ENCODE measurements around the gene PDE11A. TPM values are rescaled to one million over a fixed set of nuclear protein-coding genes. Genes with fewer than 3 reads are reported as not detected.

The PDE11A gene
- total RNA-seq, 2 experiments from 2014 or later, result not detected

DNA sequence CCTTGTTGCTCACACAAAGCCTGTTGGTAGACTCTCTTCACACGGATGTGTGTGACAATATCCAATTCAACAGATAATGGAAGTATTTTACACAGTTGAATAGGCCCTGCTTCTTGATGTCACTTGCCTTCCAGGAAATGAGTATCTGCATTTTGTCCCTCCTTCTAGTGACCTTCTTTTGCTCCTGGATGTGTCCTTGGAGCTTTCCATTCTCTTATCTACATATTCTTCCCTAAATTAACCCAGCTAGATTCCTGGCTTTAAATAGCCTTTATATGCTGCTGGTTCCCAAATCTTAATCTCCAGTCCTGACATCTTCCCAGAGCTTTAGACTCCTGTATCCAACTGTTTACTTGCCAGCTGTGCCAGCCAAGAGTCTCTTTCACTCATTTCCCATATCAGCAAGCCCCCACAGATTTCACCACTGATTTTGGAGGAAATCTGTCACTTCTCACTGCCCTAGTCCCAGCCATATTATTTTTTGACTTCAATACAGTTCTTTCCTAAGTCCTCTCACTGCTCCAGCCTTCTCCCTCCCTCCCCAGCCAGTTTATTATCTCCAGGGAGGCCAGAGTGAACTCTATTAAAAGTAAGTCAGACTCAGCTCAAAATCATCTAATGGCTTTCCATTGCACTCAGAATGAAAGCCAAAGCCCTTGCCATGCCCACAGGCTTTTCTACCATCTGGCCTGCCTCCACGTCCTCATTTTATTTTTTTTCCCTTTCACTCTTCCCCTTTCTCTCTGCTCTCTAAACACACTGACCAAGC, 170.0 kb downstream of the PDE11A start:
- peaks cover 2% of the 10 kb centered on the region for H3K27me3 Mint-ChIP-seq
- no peaks in the 10 kb centered on the region for H3K36me3 Mint-ChIP-seq
- no peak overlapping the region for H3K27ac Mint-ChIP-seq
- intact Hi-C loops (cut with micrococcal nuclease), result loop anchor here (10.0 kb wide), 1 partner anchor 118 kb away; no protein-coding TSS in a partner anchor
- no peak overlapping the region for H3K4me3 Mint-ChIP-seq
- ChIA-PET POLR2A (no interaction called here), CTCF (no interaction called here)
- H3K4me1 Mint-ChIP-seq (ENCODE audit: low read depth), result no peaks in the 10 kb centered on the region
- H3K9me3 Mint-ChIP-seq, result no peaks in the 10 kb centered on the region
- no peak for DNase-seq

DNA sequence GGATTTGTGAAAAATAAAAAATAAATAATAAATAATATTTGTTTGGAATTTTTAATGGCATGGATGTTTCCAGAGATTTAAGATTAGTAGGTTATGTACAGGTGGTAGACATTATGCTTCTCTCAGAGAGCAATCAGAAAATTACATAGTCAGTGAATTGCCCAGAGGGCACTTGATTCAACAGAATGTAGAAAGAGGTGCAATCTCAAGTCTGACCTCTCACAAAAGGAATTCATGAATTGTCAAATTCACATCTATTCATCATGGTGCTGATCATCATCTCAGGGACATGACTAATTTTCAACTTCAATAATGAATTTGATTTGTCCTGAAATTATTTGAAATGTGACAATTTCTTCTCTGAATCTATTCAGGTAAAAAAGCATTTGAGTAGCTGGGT, 172.5 kb downstream of the PDE11A start:
- Mint-ChIP-seq H3K27me3 (peaks cover 2% of the 10 kb centered on the region), H3K9me3 (no peaks in the 10 kb centered on the region), H3K27ac (no peak overlapping the region), H3K4me3 (no peak overlapping the region), H3K36me3 (no peaks in the 10 kb centered on the region), H3K4me1 (ENCODE audit: low read depth) (no peaks in the 10 kb centered on the region)
- intact Hi-C loops (cut with micrococcal nuclease), result loop anchor here (10.0 kb wide), 1 partner anchor 115 kb away; no protein-coding TSS in a partner anchor
- POLR2A ChIA-PET, result no interaction called here
- CTCF ChIA-PET, result no interaction called here
- DNase-seq, result no peak

- ChIA-PET CTCF (interaction anchor here (1.4 to 2.1 kb wide), 2 partner anchors 9 to 11 kb away, joined by 4 to 8 read pairs; no protein-coding TSS in a partner anchor), POLR2A (interaction anchor here (0.6 kb wide), 1 partner anchor 847 kb away, joined by 3 read pairs; no protein-coding TSS in a partner anchor)
- Mint-ChIP-seq H3K4me3 (no peak overlapping the region), H3K36me3 (no peaks in the 10 kb centered on the region), H3K27me3 (peaks cover 6% of the 10 kb centered on the region), H3K27ac (no peak overlapping the region), H3K9me3 (no peaks in the 10 kb centered on the region), H3K4me1 (ENCODE audit: low read depth) (no peaks in the 10 kb centered on the region)
- intact Hi-C loops (cut with micrococcal nuclease), result no loop called here
- no peak for DNase-seq
These were observed 175.3 kb downstream of the PDE11A start for GRCh38 chr2:177897278-177897677.

DNA sequence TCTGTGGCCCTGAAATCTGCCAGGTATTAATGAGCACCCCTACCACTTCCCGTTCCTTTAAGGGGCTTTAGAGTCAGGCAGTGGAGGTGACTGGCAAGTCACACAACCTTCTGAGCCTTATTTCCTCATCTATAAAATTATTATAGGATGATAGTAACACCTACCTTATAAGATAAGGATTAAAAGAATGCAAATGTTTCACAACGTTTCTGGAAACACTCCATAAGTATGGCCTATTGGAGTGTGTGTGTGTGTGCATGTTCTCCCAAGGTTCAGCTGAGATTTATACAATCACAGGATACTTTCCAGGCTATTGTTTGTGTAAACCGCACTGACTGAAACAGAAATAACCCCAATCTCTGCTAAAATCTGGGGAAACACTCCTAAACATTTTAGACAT, 176.0 kb downstream of the PDE11A start:
- no peak for DNase-seq
- CTCF ChIA-PET, result no interaction called here
- POLR2A ChIA-PET, result no interaction called here
- no peak overlapping the region for H3K27ac Mint-ChIP-seq
- intact Hi-C loops (cut with micrococcal nuclease), result no loop called here
- no peaks in the 10 kb centered on the region for H3K9me3 Mint-ChIP-seq
- no peaks in the 10 kb centered on the region for H3K4me1 Mint-ChIP-seq (ENCODE audit: low read depth)
- H3K36me3 Mint-ChIP-seq, result no peaks in the 10 kb centered on the region
- no peak overlapping the region for H3K4me3 Mint-ChIP-seq
- peaks cover 6% of the 10 kb centered on the region for H3K27me3 Mint-ChIP-seq

DNA sequence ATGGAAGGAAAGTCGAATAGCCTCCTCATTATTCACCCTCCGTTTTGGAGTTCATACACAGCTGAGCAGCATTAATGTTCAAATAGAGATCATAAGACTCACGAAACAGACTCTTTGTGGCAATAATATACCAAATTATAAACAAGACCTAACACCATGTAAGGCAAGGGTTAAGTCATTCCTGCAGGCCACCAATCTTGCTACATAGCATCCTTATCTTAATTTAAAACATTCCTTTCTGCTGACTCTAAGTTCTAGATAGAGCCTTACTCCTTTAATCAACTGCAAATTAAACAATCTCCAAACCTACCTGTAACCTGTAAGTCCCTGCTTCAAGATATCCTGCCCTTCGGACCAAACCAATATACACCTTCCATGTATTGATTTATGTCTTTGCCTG, 178.0 kb downstream of the PDE11A start:
- H3K27me3 Mint-ChIP-seq, result peaks cover 6% of the 10 kb centered on the region
- H3K36me3 Mint-ChIP-seq, result no peaks in the 10 kb centered on the region
- intact Hi-C loops (cut with micrococcal nuclease), result no loop called here
- no peaks in the 10 kb centered on the region for H3K9me3 Mint-ChIP-seq
- ChIA-PET CTCF (no interaction called here), POLR2A (no interaction called here)
- H3K27ac Mint-ChIP-seq, result no peak overlapping the region
- no peaks in the 10 kb centered on the region for H3K4me1 Mint-ChIP-seq (ENCODE audit: low read depth)
- DNase-seq, result no peak
- no peak overlapping the region for H3K4me3 Mint-ChIP-seq

- no peaks in the 10 kb centered on the region for H3K4me1 Mint-ChIP-seq (ENCODE audit: low read depth)
- DNase-seq, result no peak
- H3K27ac Mint-ChIP-seq, result no peak overlapping the region
- ChIA-PET POLR2A (no interaction called here), CTCF (no interaction called here)
- H3K4me3 Mint-ChIP-seq, result no peak overlapping the region
- intact Hi-C loops (cut with micrococcal nuclease), result no loop called here
- H3K9me3 Mint-ChIP-seq, result no peaks in the 10 kb centered on the region
- no peaks in the 10 kb centered on the region for H3K36me3 Mint-ChIP-seq
- H3K27me3 Mint-ChIP-seq, result peaks cover 6% of the 10 kb centered on the region
These were observed 178.7 kb downstream of the PDE11A start for GRCh38 chr2:177893880-177894279.

DNA sequence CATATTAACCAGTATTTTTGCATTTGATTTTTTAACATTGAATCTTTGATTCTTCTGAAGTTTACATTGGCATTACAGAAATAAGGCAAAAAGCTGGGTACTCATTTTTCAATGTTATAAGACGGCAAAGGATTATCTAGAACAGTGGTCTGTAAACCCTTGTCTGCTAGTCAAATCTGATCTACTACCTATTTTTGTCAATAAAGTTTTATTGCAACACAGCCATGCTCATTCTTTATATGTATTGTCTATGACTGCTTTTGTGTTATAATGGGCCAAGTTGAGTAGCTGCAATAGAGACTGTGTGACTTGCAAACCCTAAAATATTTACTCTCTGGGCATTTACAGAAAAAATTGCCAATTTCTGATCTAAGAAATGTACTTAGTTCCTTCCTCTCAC, 181.0 kb downstream of the PDE11A start:
- Mint-ChIP-seq H3K4me1 (ENCODE audit: low read depth) (no peaks in the 10 kb centered on the region), H3K36me3 (no peaks in the 10 kb centered on the region), H3K27ac (no peak overlapping the region), H3K27me3 (peaks cover 6% of the 10 kb centered on the region), H3K9me3 (no peaks in the 10 kb centered on the region), H3K4me3 (no peak overlapping the region)
- ChIA-PET POLR2A (no interaction called here), CTCF (no interaction called here)
- intact Hi-C loops (cut with micrococcal nuclease), result no loop called here
- no peak for DNase-seq

GRCh38 chr2:177889818-177890460, 182.6 kb downstream of the PDE11A start:
- Mint-ChIP-seq H3K4me3 (no peak overlapping the region), H3K36me3 (no peaks in the 10 kb centered on the region), H3K27me3 (peaks cover 6% of the 10 kb centered on the region), H3K4me1 (ENCODE audit: low read depth) (no peaks in the 10 kb centered on the region), H3K27ac (no peak overlapping the region), H3K9me3 (no peaks in the 10 kb centered on the region)
- CTCF ChIA-PET, result no interaction called here
- intact Hi-C loops (cut with micrococcal nuclease), result no loop called here
- POLR2A ChIA-PET, result no interaction called here
- DNase-seq, result no peak

DNA sequence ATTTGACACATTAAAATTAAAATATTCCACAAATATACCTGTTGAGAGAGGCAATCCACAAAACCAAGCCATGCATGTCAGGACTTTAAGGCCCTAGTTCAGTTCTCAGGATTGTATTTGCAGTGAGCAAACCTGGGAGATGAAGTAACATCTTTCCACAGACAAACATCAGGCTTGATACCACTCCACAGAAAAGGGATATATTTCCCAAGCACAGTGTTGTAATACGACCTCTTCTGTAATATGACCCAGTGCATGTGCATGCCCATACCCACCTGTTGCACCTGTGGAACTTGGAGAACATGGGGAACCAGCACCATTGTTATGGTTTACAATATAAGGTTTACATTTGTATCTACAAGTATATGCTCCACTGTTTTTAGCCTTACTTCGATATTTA, 184.0 kb downstream of the PDE11A start:
- Mint-ChIP-seq H3K36me3 (no peaks in the 10 kb centered on the region), H3K27me3 (peaks cover 3% of the 10 kb centered on the region), H3K9me3 (no peaks in the 10 kb centered on the region), H3K4me3 (no peak overlapping the region), H3K4me1 (ENCODE audit: low read depth) (no peaks in the 10 kb centered on the region), H3K27ac (no peak overlapping the region)
- ChIA-PET CTCF (interaction anchor here (0.6 kb wide), 1 partner anchor 18 kb away, joined by 3 read pairs; no protein-coding TSS in a partner anchor), POLR2A (no interaction called here)
- DNase-seq, result no peak
- intact Hi-C loops (cut with micrococcal nuclease), result no loop called here

GRCh38 chr2:177887722-177888121, 184.9 kb downstream of the PDE11A start:
- CTCF ChIA-PET, result no interaction called here
- no peaks in the 10 kb centered on the region for H3K36me3 Mint-ChIP-seq
- peaks cover 1% of the 10 kb centered on the region for H3K27me3 Mint-ChIP-seq
- H3K4me1 Mint-ChIP-seq (ENCODE audit: low read depth), result no peaks in the 10 kb centered on the region
- POLR2A ChIA-PET, result no interaction called here
- no peak overlapping the region for H3K27ac Mint-ChIP-seq
- intact Hi-C loops (cut with micrococcal nuclease), result no loop called here
- no peak overlapping the region for H3K4me3 Mint-ChIP-seq
- H3K9me3 Mint-ChIP-seq, result no peaks in the 10 kb centered on the region
- no peak for DNase-seq

DNA sequence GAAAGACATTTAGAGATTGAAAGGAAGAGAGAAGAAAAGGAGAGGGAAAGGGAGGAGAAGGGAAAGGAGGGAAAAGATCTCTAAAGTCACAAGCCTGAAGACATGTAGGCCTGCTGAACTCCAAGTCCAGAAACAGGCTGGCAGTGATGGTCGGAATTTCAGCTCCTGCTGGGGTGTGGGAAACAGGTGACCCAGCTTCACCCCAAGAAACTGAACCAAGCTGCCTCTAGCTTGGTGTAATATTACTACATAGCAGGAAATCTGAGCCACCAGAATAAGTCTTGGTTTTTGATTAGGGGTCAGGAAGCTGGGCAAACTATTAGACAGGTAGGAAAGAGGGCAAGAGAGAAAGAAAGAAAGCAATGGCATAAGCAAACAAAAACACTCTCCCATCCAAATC, 185.8 kb downstream of the PDE11A start:
- Mint-ChIP-seq H3K4me3 (no peak overlapping the region), H3K36me3 (no peaks in the 10 kb centered on the region), H3K27ac (no peak overlapping the region), H3K4me1 (ENCODE audit: low read depth) (no peaks in the 10 kb centered on the region), H3K9me3 (no peaks in the 10 kb centered on the region), H3K27me3 (peaks cover 1% of the 10 kb centered on the region)
- POLR2A ChIA-PET, result no interaction called here
- intact Hi-C loops (cut with micrococcal nuclease), result no loop called here
- DNase-seq, result no peak
- CTCF ChIA-PET, result no interaction called here

GRCh38 chr2:177885828-177886466, 186.6 kb downstream of the PDE11A start:
- POLR2A ChIA-PET, result no interaction called here
- Mint-ChIP-seq H3K4me1 (ENCODE audit: low read depth) (no peaks in the 10 kb centered on the region), H3K27me3 (peaks cover 1% of the 10 kb centered on the region), H3K4me3 (no peak overlapping the region), H3K27ac (no peak overlapping the region), H3K36me3 (no peaks in the 10 kb centered on the region), H3K9me3 (no peaks in the 10 kb centered on the region)
- DNase-seq, result no peak
- intact Hi-C loops (cut with micrococcal nuclease), result no loop called here
- CTCF ChIA-PET, result no interaction called here

GRCh38 chr2:177883177-177883576, 189.4 kb downstream of the PDE11A start:
- CTCF ChIA-PET, result no interaction called here
- intact Hi-C loops (cut with micrococcal nuclease), result no loop called here

More at GRCh38 chr2:177883177-177883576, 189.4 kb downstream of the PDE11A start:
- Mint-ChIP-seq H3K9me3 (no peaks in the 10 kb centered on the region), H3K27ac (no peak overlapping the region), H3K36me3 (no peaks in the 10 kb centered on the region), H3K4me1 (ENCODE audit: low read depth) (no peaks in the 10 kb centered on the region), H3K4me3 (no peak overlapping the region), H3K27me3 (peaks cover 4% of the 10 kb centered on the region)
- POLR2A ChIA-PET, result no interaction called here
- no peak for DNase-seq
